Measurements from ENCODE around the gene KCNH1.

KCNH1 gene, protein sequence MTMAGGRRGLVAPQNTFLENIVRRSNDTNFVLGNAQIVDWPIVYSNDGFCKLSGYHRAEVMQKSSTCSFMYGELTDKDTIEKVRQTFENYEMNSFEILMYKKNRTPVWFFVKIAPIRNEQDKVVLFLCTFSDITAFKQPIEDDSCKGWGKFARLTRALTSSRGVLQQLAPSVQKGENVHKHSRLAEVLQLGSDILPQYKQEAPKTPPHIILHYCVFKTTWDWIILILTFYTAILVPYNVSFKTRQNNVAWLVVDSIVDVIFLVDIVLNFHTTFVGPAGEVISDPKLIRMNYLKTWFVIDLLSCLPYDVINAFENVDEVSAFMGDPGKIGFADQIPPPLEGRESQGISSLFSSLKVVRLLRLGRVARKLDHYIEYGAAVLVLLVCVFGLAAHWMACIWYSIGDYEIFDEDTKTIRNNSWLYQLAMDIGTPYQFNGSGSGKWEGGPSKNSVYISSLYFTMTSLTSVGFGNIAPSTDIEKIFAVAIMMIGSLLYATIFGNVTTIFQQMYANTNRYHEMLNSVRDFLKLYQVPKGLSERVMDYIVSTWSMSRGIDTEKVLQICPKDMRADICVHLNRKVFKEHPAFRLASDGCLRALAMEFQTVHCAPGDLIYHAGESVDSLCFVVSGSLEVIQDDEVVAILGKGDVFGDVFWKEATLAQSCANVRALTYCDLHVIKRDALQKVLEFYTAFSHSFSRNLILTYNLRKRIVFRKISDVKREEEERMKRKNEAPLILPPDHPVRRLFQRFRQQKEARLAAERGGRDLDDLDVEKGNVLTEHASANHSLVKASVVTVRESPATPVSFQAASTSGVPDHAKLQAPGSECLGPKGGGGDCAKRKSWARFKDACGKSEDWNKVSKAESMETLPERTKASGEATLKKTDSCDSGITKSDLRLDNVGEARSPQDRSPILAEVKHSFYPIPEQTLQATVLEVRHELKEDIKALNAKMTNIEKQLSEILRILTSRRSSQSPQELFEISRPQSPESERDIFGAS

DNA sequence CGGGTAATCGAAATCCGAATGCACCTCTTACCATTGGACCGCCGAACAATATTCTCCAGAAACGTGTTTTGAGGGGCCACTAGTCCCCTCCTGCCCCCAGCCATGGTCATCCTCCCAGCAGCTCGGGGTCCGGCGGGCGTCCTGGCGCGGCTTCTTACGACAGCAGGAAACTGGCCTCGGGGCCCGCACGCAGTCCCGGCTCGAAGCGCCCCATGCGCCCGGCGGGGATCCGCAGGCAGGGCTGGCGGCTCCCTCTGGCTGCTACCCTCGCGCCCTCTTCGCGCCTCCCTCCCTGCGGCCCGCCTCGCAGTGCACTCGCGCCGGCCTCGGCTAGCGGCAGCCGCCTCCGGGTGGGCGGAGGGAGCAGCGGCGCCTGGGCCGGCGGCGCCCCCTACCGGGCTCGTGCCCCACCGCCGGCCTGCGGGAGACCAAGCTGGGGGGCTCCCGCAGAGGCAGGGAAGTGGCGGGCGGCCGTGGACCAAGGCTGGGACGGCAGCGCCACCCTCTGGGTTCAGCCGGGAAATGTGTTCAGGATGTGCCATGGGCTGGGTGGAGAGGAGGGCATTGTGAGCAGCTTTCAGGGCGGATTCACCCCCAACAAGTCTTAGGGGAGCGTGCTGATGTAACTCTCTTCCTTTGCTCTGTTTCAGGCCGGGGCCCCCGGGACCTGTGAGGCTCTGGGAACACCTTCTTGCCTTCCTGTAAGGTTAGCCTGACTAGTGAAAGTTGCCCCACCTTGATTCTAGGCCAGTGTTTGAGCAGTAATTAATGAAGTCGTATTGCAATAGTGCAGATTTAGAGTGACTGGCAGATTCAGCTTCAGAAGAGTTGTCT, at the start of gene KCNH1:
Gene KCNH1, minus strand, starts transcription at position 313 of the 834 bp plus-strand sequence. Its CDS starts 203 bp downstream, at position 110.
- Histone ChIP-seq H3K9me3 (ENCODE audit: control insufficient read depth, insufficient read depth, low read length) (no peaks in the 10 kb centered on the region), H3K4me1 (ENCODE audit: control insufficient read depth, insufficient read depth, low read length) (peaks cover 3% of the 10 kb centered on the region; the same call in 1 of the 2 replicates), H3K4me3 (ENCODE audit: low read depth, low read length) (peak within 1 kb of the TSS; percentile 68), H3K27ac (ENCODE audit: low read depth, low read length) (no peak within 1 kb of the TSS), H3K9ac (ENCODE audit: low read depth, low read length) (peak within 1 kb of the TSS; percentile 34; the same call in 1 of the 2 replicates), H3K36me3 (ENCODE audit: control insufficient read depth, insufficient read depth, low read length) (no peaks in the 10 kb centered on the region), H3K27me3 (ENCODE audit: control insufficient read depth, insufficient read depth, low read length) (peaks cover 29% of the 10 kb centered on the region)

DNA sequence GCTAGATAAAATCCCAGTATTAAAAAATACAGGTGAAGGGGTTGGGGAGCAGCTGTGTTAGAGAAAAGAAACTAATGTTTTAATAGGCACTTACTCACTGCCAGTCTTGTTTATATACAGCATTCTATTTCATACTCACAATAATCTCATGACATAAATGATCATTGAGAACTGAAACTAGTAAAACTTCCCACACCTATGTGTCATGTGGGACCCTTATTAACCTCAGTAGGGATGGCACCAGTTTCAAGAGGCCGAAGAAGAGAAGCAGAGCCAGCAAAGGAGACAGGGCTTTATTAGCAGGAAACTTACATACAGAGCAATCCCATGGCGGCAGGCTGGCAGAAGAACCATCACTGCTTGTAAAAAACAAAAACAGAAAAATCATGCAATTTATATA, 48.8 kb upstream of the KCNH1 start:
- no peak overlapping the region for H3K27ac ChIP-seq (ENCODE audit: low read depth, low read length)
- no peaks in the 10 kb centered on the region for H3K36me3 ChIP-seq (ENCODE audit: control insufficient read depth, insufficient read depth, low read length)
- H3K9ac ChIP-seq (ENCODE audit: low read depth, low read length), result no peak overlapping the region
- H3K4me1 ChIP-seq (ENCODE audit: control insufficient read depth, insufficient read depth, low read length), result no peaks in the 10 kb centered on the region
- no peak overlapping the region for H3K4me3 ChIP-seq (ENCODE audit: low read depth, low read length)
- no peaks in the 10 kb centered on the region for H3K9me3 ChIP-seq (ENCODE audit: control insufficient read depth, insufficient read depth, low read length)
- H3K27me3 ChIP-seq (ENCODE audit: control insufficient read depth, insufficient read depth, low read length), result no peaks in the 10 kb centered on the region

DNA sequence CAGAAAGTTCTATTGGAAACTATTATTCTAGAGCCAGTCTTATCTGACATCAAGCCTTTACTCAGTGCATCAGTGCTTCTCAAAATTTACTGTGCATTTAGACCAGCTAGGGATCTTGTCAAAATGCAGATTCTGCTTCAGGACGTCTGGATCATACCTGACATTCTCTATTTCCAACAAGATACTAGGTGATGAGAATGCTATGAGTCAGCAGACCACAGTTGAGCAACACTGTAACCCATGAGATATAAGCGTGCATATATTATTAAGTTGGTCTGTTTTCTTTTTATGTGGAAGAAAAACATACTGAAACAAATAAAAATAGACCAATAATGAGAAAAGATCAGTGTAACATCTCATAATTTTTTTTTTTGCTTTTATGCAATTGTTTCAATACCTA, 40.4 kb upstream of the KCNH1 start:
- Histone ChIP-seq H3K27me3 (ENCODE audit: control insufficient read depth, insufficient read depth, low read length) (no peaks in the 10 kb centered on the region), H3K36me3 (ENCODE audit: control insufficient read depth, insufficient read depth, low read length) (no peaks in the 10 kb centered on the region), H3K9ac (ENCODE audit: low read depth, low read length) (no peak overlapping the region), H3K4me3 (ENCODE audit: low read depth, low read length) (no peak overlapping the region), H3K4me1 (ENCODE audit: control insufficient read depth, insufficient read depth, low read length) (peaks cover 11% of the 10 kb centered on the region), H3K9me3 (ENCODE audit: control insufficient read depth, insufficient read depth, low read length) (peaks cover 8% of the 10 kb centered on the region), H3K27ac (ENCODE audit: low read depth, low read length) (no peak overlapping the region)

DNA sequence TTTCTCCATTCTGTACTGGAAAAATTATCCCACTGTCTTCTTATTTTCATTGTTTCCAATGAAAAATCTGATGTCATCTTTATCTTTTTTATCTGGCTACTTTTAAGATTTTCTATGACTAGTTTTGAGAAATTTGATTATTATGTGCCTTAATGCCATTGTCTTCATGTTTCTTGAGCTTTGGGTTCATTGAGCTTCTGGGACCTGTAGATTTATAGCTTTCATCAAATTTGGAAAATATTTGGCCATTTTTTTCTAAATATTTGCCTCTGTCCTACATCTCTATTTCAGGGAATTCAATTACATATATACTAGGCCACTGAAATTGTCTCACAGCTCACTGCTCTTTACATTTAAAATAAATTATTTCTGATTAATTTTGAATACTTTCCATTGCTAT, 38.7 kb upstream of the KCNH1 start:
- Histone ChIP-seq H3K9me3 (ENCODE audit: control insufficient read depth, insufficient read depth, low read length) (peaks cover 18% of the 10 kb centered on the region), H3K36me3 (ENCODE audit: control insufficient read depth, insufficient read depth, low read length) (no peaks in the 10 kb centered on the region), H3K4me3 (ENCODE audit: low read depth, low read length) (no peak overlapping the region), H3K9ac (ENCODE audit: low read depth, low read length) (no peak overlapping the region), H3K27ac (ENCODE audit: low read depth, low read length) (no peak overlapping the region), H3K27me3 (ENCODE audit: control insufficient read depth, insufficient read depth, low read length) (no peaks in the 10 kb centered on the region), H3K4me1 (ENCODE audit: control insufficient read depth, insufficient read depth, low read length) (peaks cover 11% of the 10 kb centered on the region)

DNA sequence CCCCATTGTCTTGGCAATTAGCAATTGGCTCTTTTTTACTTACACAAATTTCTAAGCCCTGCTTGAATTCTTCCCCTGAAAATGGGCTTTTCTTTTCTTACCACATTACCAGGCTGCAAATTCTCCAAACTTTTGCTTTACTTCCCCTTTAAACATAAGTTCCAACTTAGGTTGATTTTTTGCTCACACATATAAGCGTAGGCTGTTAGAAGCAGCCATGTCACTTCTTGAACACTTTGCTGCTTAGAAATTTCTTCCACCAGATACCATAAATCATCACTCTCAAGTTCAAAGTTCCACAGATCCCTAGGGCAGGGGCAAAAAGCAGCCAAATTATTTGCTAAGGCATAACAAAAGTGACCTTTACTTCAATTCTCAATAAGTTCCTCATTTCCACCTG, 35.4 kb upstream of the KCNH1 start:
- H3K9ac ChIP-seq (ENCODE audit: low read depth, low read length), result no peak overlapping the region
- peaks cover 3% of the 10 kb centered on the region; the same call in 1 of the 2 replicates for H3K4me1 ChIP-seq (ENCODE audit: control insufficient read depth, insufficient read depth, low read length)
- H3K36me3 ChIP-seq (ENCODE audit: control insufficient read depth, insufficient read depth, low read length), result no peaks in the 10 kb centered on the region
- H3K4me3 ChIP-seq (ENCODE audit: low read depth, low read length), result no peak overlapping the region
- no peaks in the 10 kb centered on the region for H3K27me3 ChIP-seq (ENCODE audit: control insufficient read depth, insufficient read depth, low read length)
- peaks cover 18% of the 10 kb centered on the region for H3K9me3 ChIP-seq (ENCODE audit: control insufficient read depth, insufficient read depth, low read length)
- H3K27ac ChIP-seq (ENCODE audit: low read depth, low read length), result no peak overlapping the region

DNA sequence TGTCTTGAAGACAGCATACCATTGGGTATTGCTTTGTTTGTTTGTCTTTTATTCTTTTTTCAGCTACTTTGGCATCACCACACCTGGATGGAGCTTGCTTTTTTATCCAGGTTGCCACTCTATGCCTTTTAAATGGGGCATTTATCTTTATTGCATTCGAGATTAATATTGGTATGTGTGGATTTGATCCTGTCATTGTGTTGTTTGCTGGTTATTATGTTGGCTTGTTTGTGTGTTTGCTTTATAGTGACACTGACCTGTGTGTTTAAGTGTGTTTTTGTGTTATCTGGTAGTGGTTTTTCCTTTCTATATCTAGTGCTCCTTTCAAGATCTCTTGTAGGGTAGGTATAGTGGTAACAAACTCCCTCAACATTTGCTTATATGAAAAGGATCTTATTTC, 24.9 kb upstream of the KCNH1 start:
- Histone ChIP-seq H3K36me3 (ENCODE audit: control insufficient read depth, insufficient read depth, low read length) (no peaks in the 10 kb centered on the region), H3K4me3 (ENCODE audit: low read depth, low read length) (no peak overlapping the region), H3K4me1 (ENCODE audit: control insufficient read depth, insufficient read depth, low read length) (peaks cover 3% of the 10 kb centered on the region; the same call in 1 of the 2 replicates), H3K9ac (ENCODE audit: low read depth, low read length) (no peak overlapping the region), H3K27me3 (ENCODE audit: control insufficient read depth, insufficient read depth, low read length) (no peaks in the 10 kb centered on the region), H3K9me3 (ENCODE audit: control insufficient read depth, insufficient read depth, low read length) (no peaks in the 10 kb centered on the region), H3K27ac (ENCODE audit: low read depth, low read length) (no peak overlapping the region)

DNA sequence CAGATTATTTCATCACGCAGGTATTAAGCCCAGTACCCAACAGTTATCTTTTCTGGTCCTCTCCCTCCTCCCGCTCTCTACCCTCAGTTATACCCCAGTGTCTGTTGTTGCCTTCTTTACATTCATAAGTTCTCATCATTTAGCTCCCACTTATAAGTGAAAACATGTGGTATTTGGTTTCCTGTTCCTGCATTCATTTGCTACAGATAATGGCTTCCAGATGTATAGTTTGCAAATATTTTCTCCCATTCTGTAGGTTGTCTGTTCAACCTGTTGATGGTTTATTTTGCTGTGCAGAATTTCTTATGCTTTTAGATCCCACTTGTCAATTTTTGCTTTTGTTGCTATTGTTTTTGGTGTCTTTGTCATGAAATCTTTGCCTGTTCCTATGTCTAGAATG, 21.1 kb upstream of the KCNH1 start:
- H3K4me1 ChIP-seq (ENCODE audit: control insufficient read depth, insufficient read depth, low read length), result no peaks in the 10 kb centered on the region
- no peak overlapping the region for H3K27ac ChIP-seq (ENCODE audit: low read depth, low read length)
- H3K27me3 ChIP-seq (ENCODE audit: control insufficient read depth, insufficient read depth, low read length), result no peaks in the 10 kb centered on the region
- no peaks in the 10 kb centered on the region; the same call in 1 of the 2 replicates for H3K9me3 ChIP-seq (ENCODE audit: control insufficient read depth, insufficient read depth, low read length)
- no peaks in the 10 kb centered on the region for H3K36me3 ChIP-seq (ENCODE audit: control insufficient read depth, insufficient read depth, low read length)
- no peak overlapping the region for H3K4me3 ChIP-seq (ENCODE audit: low read depth, low read length)
- H3K9ac ChIP-seq (ENCODE audit: low read depth, low read length), result no peak overlapping the region

DNA sequence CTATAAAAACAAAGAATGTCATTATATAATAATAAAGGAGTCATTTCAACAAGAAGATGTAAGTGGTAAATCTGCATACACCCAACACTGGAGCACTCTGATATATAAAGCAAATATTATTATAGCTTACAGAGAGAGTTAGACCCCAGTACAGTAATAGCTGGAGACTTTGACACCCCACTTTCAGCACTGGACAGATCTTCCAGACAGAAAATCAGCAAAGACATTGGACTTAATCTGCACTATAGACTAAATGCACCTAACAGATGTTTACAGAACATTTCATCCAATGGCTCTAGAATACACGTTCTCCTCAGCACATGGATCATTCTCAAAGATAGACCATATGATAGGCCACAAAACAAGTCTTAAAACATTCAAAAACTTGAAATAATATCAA, 20.0 kb upstream of the KCNH1 start:
- Histone ChIP-seq H3K4me1 (ENCODE audit: control insufficient read depth, insufficient read depth, low read length) (no peaks in the 10 kb centered on the region), H3K27ac (ENCODE audit: low read depth, low read length) (no peak overlapping the region)

DNA sequence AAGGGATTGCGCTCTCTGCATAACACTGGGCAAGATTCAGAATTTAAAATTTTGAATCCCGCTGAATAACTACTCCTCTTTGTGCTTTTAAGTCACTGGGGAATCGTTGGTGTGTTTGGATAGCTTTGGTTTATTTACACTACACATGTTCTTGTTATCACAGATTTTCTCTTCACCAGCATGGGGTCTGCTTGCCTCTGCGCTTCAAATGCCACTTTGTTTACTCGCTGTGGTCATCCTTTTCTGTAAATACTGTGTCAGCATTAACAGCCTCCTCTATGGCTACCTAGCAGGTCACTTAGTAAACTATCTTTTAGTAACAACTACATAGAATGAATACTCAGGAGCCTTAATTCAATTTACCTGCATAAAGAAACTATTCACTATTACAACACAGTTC, 14.4 kb upstream of the KCNH1 start:
- Histone ChIP-seq H3K27ac (ENCODE audit: low read depth, low read length) (no peak overlapping the region), H3K4me1 (ENCODE audit: control insufficient read depth, insufficient read depth, low read length) (no peaks in the 10 kb centered on the region; the same call in 1 of the 2 replicates), H3K27me3 (ENCODE audit: control insufficient read depth, insufficient read depth, low read length) (no peaks in the 10 kb centered on the region), H3K4me3 (ENCODE audit: low read depth, low read length) (no peak overlapping the region), H3K9ac (ENCODE audit: low read depth, low read length) (no peak overlapping the region), H3K9me3 (ENCODE audit: control insufficient read depth, insufficient read depth, low read length) (no peaks in the 10 kb centered on the region; the same call in 1 of the 2 replicates), H3K36me3 (ENCODE audit: control insufficient read depth, insufficient read depth, low read length) (no peaks in the 10 kb centered on the region)

More for the DNA sequence above, 20.0 kb upstream of the KCNH1 start:
- Histone ChIP-seq H3K27me3 (ENCODE audit: control insufficient read depth, insufficient read depth, low read length) (no peaks in the 10 kb centered on the region), H3K36me3 (ENCODE audit: control insufficient read depth, insufficient read depth, low read length) (no peaks in the 10 kb centered on the region), H3K4me3 (ENCODE audit: low read depth, low read length) (no peak overlapping the region), H3K9ac (ENCODE audit: low read depth, low read length) (no peak overlapping the region), H3K9me3 (ENCODE audit: control insufficient read depth, insufficient read depth, low read length) (no peaks in the 10 kb centered on the region; the same call in 1 of the 2 replicates)

DNA sequence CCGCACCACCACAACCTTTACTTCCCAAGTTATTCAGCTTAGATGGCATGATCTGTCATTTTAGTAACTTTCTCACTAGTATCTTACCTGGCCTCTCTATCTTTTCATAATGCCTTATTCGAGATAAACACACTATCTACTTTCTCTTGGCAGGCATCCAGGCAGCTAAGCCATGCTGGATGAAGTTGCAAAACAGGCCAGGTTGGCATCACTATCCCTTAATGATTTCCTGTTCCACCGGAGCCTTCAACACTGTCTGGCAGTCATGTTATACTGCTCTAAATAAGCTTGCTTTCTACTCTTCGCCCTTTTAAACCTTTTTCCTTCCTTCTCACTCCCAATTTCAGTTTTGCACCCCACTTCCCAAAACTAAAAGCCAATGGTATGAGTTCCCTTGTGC, 12.0 kb upstream of the KCNH1 start:
- Histone ChIP-seq H3K4me3 (ENCODE audit: low read depth, low read length) (no peak overlapping the region), H3K9me3 (ENCODE audit: control insufficient read depth, insufficient read depth, low read length) (no peaks in the 10 kb centered on the region; the same call in 1 of the 2 replicates), H3K36me3 (ENCODE audit: control insufficient read depth, insufficient read depth, low read length) (no peaks in the 10 kb centered on the region), H3K27ac (ENCODE audit: low read depth, low read length) (no peak overlapping the region), H3K27me3 (ENCODE audit: control insufficient read depth, insufficient read depth, low read length) (no peaks in the 10 kb centered on the region), H3K4me1 (ENCODE audit: control insufficient read depth, insufficient read depth, low read length) (no peaks in the 10 kb centered on the region; the same call in 1 of the 2 replicates), H3K9ac (ENCODE audit: low read depth, low read length) (no peak overlapping the region)
